NCI-H510A (cell line): ENCODE results near the gene PCDHGA6.

Experiments
- DNase-seq: peaks from one replicate; lab custom pipeline; 2025; lab: John Stamatoyannopoulos, UW

PCDHGA6 gene

GRCh38 chr5:141420855-141421488 lies 47.3 kb downstream of the PCDHGA6 start, which contains the start of gene PCDHGA11:
Gene PCDHGA11, plus strand, starts transcription at chr5:141421051. Its CDS starts 177 bp downstream, at chr5:141421228.
- no peak for DNase-seq

- DNase-seq: no peak
These were observed 47.8 kb downstream of the PCDHGA6 start for GRCh38 chr5:141421489-141421855.

- no peak for DNase-seq
These were observed 49.1 kb downstream of the PCDHGA6 start for GRCh38 chr5:141422742-141423291.

- no peak for DNase-seq
These were observed 54.2 kb downstream of the PCDHGA6 start for GRCh38 chr5:141427783-141428426.
